NCI-H748 (cell line): ENCODE measurements around the gene BRF1.

Experiments
- DNase-seq: peaks from one replicate; lab custom pipeline; 2025; ENCODE audit not compliant: unreplicated experiment; lab: John Stamatoyannopoulos, UW

BRF1 gene

DNA sequence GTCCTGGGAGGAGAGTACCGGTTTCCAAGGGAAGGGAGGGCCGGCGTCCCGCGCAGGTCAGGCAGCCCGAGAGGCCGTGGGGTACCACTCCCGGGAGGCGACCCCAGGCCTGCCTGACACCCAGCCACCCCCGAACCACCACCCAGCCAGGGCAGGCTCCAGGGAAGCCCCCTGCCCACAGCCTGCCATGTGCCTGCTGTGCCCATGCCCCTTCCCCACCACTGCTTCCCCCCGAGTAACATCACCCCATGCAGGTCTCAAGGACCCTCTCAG lies 122.0 kb downstream of the BRF1 start:
- DNase-seq, result no peak

DNA sequence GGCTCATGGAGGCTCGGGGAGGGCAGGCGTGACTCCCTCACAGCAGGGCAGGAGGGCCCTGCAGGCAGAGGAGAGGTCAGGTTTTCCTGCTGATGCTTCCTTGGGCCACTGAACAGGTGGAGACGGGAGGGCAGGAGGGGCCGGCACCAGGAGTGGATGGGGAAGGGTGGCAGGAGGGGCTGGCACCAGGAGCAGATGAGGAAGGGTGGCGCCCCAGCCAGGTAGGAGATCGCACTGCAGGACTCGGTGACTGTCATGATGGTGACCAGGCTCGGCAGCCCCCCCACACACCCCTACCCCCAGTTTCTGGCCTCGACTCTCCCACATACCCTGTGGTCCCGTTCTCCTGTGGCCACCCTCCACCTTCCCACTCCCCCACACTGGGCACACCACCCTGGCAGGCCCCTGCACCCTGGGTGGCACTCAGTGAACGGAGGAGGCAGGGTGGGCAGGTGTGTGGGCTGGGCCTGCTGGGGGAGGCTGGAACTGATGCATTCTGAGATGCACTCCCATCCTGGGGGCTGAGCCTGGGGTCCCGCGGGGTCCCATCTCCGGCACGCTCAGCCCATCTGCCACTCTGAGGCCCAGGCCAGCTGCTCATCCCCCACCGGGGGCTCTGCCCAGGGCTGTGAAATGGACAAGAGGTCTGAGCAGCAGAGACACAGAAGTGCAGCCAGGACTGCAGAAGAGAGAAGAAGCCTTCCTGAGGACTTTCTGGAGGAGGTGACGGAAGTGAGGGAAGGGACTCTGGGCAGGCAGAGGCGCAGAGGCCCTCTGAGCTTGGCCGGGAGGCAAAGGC lies 122.5 kb downstream of the BRF1 start:
- no peak for DNase-seq

DNA sequence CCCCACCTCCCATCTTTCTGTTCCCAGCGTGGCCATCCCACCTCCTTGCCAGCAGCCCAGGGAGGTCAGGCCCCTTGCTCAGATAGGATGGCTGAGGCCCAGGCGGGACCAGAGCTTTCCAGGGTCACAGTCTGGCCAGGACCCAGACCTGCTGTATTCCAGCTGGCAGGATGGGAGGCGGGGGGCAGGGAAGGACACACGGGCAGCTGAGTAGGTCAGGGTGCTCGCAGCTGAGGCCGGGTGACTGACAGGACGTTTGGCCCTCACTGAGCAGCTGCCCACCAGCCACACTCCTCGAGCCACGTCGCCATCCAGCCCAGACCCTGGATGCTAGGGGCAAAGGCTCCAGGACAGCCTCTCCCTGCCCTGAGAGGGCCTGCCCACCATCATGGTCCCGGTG lies 123.7 kb downstream of the BRF1 start:
- DNase-seq, result no peak

DNA sequence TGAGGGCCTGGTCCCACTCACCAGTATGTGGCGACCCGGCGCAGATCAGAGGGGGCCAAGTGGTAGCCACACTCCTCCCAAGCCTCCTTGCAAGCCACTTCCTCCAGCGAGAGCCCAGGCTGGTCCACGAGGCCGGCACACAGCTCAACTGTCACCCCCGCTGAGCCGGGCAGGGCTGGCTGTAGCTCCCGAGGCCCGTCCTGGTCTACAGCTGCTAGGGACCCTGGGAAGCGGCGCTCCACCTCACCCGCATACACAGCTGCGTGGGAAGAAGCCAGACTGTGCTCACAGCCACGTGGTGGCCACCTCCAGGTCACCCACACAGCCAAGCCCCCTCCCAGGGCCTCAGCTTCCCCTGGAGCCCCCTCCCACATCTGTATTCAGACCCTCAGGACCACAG lies 124.3 kb downstream of the BRF1 start:
- no peak for DNase-seq

DNA sequence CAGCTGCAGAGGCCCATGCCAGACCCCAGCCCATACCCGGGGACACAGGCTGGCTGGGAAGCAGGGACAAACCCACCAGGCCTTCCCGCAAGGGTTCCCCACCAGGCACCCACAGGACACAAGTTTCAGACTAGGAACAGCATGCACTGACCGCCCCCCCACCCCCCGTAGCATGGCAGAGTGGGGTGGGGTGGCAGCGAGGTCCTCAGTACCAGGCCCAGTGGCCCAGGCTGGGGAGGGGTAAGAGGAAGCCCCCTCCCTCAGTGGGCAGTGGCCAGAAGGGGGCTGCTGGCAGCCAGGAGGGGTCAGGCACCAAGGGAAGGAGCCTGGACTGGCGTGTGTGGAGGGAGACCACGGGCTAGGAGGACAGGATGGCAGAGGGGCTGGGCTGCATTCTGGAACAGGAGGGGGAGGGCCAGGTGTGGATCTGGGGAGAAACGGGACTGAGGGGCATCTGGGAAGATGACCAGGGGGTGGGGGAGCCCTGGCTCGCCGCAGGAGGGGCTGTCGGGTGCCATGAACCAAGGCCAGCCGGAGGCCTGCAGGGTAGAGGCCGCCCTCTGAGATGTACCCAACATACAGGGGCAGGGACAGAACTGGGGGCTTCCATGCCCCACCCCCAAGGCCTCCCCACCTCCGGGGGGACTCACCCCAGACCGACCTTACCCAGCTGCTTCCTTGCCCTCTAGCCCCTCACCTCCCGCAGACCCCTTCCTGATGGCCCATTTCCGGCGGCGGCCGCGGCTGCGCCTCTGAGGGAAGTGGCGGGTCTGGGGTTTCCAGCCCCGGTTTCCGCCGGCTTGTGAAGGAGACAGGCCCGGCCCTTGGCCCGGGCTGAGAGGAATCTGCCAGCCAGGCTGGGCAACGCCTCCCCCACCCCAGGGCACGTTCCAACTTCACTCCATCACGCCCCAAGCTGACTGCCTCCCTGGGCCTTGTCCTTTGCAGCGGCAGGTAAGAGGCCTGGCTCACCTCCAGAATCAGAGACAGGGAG lies 126.6 kb downstream of the BRF1 start:
- no peak for DNase-seq

DNA sequence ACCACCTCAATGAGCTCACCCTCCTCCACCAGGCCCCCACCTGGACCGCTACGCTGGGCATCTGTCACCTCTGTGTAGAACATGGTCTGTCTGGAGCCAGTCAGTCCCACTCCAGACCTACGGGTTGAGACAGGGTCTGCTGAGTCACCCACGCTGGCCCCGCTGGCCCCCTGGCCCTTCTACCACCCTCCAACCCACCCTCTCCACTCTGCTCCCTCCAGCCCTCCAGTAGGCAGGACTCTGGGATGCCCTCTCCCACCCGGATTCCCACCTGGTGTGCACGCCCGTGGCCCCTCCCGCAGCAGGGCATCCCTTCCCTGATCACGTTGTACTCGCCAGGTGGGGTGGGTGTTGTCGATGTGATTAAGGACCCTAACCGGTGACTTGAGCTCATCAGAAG lies 127.7 kb downstream of the BRF1 start:
- DNase-seq, result no peak

DNA sequence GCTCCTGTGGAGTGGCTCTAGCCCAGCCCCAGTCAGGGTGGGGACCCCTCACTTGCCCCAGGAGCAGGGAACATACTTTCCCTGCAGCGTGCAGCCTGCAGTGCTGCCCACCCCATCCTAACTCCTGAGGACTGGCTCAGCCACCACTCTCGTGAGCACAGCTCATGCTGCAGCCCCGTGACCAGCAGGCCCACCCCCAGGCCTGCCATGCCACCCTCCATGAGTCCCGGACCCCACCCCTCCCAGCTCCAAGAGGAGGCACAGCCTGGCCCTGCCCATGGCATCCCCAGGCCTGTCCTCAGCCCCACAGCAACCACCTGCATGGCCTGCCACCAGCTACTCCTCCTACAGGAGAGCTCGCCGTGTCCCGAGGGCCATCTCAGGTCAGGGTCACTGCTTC lies 128.3 kb downstream of the BRF1 start:
- DNase-seq, result no peak

DNA sequence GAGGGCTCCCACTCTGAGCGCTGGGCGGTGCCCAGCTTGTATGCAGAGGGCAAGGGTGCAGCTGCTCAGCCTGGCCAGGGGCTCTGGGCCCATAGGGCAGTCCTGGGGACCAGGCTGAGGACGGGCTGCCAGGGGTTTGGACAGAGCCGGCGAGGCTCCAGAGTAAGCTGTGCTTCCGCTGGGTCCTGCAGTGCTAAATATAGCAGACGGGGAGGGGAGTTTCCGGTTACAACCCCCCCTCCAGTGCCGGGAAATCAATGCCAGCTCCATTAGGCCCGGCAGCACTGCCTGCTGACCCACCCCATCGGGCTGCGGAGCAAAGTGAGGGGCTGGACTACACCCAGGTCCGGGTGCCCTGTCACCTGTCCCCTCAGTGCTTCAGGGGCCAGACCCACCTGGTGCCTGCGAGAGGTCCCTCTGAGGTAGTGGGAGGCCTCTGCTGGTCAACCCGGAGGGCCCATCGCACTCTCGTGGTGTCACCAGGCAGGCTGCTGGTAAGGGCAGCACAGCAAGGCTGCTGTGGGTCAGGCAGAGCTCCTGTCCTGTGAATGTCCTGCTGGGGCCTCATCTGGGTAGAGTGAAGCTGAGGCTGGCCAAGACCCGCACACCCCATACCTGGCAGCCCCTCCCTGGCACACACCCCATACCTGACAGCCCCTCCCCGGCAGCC lies 129.7 kb downstream of the BRF1 start:
- DNase-seq, result peak; percentile 51

DNA sequence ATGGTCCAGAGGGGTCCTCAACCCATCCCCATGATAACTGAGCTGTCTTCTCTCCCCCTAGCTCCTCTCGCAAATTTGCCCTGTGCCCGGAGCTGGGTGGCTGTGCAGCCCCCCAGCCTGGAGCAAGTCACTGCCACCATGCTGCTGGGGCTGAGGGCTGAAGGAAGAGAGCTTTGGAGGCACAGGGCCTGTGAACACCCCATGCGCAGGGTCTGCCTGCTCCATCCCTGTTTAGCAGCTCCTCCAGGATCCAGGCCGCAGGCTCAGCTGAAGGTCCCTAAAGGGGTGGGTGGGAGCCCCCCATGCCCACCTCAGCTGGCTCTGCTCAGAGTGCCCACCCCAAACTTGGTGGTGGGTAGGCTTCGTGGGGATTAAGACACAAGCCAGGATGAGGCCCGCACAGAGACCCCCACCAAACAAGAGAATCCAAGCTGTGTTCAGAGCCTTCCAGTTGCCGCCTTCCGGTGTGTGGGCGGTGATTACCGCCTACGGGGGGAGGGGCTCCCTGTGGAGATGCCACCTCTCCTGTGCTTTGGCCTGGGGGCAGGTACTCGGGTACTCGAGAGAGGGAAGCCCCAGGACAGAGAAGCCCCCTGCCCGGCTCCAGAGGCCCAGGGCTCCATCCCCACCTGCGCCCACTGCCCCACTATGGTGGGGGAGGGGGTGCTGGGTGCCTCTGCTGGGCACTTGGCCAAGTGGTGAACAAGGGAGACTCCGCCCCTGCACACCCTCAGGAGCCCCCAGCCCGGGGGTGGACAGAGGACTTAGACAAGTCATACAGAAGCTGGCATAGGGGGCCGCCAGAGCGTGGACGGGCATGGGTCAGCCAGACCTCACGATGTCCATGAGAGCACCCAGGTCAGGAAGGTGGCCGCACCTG lies 130.8 kb downstream of the BRF1 start:
- no peak for DNase-seq

DNA sequence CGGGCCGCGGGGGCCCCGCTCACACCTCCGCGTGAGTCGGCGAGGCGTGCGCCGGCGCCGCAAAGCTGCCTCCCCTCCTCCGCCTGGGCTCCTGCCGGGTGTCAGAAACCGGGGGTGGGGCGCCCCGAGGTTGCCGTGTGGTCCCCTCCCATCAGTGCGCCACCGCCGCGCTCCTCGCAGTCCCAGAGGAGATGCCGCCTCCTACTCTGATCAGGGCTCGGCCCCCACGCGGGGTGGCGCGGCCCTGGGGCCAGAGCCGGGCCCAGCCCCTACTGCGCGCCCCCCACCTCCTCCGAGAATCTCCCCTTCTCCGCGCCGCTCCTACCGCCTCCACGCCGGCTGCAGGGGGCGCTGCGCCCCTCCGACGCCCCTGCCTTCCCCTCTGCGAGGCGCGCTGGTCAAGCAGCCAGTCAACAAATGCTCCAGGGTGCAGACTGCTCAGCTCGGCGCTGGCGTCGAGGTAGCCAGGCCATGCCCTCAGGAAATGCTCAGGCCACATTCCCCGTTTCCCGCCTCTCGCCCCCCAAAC lies 131.8 kb downstream of the BRF1 start:
- peak; percentile 78 for DNase-seq

DNA sequence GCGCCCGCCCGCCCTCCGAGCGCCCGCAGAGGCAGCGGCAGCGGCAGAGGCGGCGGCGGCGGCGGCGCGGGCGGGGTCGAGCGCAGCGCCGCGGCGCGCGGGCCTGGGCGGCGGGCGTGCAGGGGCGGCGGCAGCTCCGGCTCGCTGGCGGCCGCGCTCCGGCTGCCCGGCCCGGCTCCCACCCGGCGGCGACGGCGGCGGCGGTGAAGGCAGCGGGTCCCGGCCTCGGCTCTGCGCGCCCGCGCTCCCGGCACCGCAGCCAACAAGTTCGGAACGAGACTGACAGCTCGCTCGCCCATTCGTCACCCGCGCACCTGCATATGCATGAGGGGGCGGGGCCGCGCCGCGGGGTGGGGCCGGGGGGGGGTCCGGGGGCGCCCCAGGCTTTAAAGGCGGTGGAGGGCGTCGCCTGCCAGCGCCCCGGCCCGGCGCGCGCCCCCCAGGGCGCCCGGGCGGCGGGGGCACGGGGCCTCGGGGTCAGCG lies 132.3 kb downstream of the BRF1 start, which contains the start of gene JAG2:
Gene JAG2 (minus strand): TSS at position 281 of the 483 bp plus-strand sequence. CDS start 356 bp downstream, outside the sequence.
- DNase-seq, result peak; percentile 82

DNA sequence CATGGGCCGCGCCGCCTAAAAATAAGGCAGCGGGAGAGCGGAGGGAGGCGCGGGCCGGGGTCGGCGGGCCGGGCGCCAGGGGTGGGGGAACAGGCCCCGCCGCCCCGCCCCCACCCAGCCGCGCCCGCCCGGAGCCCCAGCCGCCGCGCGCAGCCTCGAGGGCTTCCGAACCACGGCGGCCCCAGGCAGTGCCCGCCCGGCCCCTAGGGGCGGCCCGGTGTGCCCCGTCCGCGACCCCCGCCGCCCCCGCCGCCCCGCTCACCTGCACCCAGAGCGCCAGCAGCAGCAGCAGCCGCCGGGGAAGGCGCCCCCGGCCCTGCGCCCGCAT lies 132.7 kb downstream of the BRF1 start:
- no peak for DNase-seq

DNA sequence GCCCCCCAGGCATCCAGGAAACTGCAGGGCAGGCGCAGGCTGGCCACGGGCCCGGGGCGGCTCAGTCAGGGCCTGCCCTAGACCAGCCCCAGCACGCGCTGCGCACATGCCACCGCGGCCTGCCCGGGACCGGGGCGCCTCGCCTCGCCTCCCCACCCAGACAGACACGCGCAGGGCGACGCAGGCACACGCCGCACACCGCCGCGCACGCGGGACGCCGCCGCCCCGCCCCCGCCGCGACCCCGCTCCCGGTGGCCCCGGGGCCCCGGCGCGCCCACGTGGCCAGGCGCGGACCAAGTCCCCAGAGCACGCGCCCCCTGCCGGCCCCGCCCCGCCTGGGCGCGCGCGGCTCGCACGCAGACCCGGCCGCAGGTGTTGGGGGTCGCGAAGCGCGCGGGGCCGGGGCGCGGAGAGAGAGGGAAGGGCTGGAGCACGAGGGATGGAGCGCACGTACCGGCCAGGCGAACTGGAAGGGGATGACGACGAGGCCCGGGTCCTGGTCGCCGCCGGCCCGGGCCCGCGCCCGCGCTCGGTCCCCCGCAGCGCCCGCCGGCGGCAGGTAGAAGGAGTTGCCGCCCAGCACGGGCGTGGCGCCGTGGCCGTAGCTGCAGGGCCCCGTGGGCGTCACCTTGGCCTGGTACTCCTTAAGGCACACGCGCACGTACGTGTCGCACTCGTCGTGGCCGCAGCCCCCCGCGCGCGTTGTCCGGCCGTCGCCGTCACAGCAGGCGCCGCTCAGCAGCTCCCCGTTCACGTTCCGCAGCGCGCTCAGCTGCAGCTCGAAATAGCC lies 133.3 kb downstream of the BRF1 start:
- DNase-seq, result peak; percentile 69

DNA sequence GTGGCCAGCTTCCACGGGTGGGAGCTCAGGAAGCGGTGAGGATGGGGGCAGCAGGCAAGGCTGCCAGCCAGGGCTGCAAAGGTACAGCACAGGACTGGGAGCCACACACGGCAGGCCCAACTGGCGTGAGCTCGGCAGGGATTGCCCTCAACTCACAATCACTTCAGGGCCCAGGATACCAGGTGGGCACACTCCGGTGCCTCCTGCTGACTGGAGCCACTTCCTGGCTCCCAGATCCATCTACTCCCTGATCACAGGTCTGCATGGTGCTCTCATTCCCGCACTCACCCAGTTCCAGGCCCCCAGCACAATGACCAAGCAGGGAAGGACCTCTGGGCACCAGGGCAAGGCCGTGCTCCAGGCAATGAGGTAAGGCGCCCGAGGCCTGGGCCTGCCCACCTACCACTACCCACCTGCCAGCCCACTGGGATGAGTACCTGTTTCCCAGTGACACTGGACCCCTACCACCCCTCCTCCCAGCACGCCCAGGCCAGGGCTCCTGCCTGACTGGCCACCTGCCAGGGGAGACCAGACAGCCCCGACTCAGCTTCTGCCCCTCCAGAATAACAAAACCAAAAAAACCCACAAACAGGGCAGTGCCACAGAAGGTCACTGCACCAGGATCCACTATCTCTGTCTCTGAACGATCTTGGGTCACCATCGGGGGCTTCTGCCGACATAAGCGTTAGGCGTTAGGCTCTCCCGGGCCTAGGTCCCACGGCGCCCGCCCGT lies 134.1 kb downstream of the BRF1 start:
- no peak for DNase-seq

DNA sequence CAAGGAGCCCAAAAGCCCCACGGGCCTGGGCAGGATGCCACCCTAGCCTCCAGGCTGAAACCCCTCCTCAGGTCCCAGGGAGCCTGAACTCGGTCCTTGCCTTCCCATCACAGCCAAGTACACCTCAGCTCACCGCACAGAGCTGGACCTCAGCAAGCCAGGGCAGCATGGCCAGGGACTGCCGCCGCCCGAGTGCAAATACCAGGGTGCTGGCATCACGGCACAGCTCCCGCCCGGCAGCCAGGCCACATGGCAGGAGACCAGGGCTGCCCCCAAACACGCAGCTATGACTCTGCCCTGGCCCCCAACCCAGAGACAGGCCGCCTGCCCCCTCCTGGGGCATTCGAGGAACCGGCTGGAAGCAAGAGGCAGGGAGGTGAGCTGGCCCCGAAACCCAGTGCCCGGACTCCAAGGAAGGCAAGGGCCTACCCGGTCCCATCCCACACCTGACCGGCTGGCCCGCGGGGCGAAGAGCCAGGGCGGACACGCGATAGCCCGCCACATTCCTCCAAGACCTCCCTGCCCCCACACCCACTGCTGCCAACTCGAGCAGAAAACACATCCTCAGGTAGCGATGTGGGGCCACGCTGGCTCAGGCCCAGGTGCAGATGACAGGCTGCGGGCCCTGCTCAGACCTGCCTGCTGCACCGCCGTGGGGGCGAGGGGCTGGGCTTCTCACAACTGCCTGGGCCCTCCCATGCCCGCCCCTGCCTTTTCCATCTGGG lies 134.9 kb downstream of the BRF1 start:
- no peak for DNase-seq

DNA sequence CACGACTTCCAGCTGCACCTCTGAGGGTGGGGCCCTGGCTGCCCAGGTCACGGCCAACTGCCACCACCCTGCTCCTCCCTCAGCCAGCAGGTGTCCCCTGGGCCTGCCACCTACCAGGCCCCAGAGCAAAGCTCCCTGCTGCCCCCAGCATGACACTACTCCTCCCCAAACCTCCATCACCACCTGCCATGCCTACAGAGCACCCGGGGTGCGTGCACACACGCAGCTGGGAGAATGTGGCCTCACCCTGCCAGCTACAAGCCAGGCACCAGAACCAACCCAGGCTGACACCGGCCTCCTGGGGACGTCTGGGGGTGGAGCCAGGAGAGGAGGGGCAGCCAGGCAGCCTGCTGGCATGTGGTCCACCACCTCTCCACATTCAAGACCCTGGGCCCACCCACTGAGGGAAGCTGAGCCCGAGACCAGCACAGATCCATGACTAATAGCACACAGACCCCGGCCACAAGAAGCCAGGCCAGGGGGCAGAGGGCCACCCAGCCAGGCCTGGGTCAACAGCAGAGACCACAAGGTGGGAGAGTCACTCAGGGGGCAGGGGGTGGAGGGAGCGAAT lies 135.6 kb downstream of the BRF1 start:
- no peak for DNase-seq

DNA sequence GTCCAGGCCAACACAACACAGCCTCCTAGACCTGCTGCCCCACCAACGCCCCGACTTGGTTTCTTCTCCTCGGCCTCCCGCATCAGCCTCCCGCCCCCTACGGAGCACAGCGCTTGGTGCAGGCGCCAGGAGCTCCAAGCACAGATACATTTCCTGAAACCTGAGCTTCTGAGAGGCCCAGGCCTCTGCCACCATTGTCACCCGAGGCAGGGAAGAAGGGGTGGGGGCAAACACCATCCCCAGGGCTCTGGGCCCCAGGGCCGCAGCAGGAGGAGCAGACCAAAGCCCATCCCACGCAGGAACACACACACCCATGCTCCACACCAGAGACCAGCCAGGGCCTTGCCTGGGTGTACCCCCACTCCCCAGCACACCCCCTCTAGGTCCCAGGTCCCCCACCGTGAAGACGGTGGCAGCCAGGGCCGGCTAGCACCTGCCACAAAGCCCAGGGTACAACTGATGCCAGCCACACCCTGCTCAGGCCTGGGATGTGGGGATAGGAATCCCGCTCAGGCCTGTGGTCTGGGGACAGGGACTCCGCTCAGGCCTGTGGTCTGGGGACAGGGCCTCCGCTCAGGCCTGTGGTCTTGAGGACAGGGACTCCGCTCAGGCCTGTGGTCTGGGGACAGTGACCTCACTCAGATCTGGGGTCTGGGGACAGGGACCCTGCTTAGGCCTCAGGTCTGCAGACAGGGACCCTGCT lies 137.6 kb downstream of the BRF1 start:
- peak; percentile 18 for DNase-seq
